Breast epithelium (tissue), 3 donors: ENCODE results near the gene DPP9.

Experiments
- CTCF ChIP-seq, 3 donors: fragments of 450-650 bp; IDR thresholded peaks; one replicate each; pipeline ENCODE4 v1.5.1; 2016 to 2017; ENCODE audit warnings: antibody characterized with exemption in 3 of 3, mild to moderate bottlenecking in 3 of 3, moderate library complexity in 3 of 3
- POLR2A ChIP-seq: fragments of 450-650 bp; IDR thresholded peaks from one replicate; pipeline ENCODE4 v1.6.1; 2016; ENCODE audit warnings: antibody characterized with exemption, mild to moderate bottlenecking, moderate library complexity

GRCh38 chr19:4742723-4743646 lies 19.3 kb upstream of the DPP9 start:
- TF ChIP-seq CTCF (IDR thresholded peaks at IDR 0.05) (no peak), POLR2A (no peak)
